NT2/D1 (cell line): ENCODE measurements around the gene RNF144B.

ENCODE experiments used
- YY1 ChIP-seq: IDR thresholded peaks from 2 replicates; pipeline ENCODE4 v1.6.1; 2011; ENCODE audit not compliant: insufficient read length, insufficient read depth
- ZNF274 ChIP-seq: IDR thresholded peaks from 2 replicates; pipeline ENCODE4 v1.6.1; 2011; ENCODE audit warnings: mild to moderate bottlenecking, low read depth, low read length

DNA sequence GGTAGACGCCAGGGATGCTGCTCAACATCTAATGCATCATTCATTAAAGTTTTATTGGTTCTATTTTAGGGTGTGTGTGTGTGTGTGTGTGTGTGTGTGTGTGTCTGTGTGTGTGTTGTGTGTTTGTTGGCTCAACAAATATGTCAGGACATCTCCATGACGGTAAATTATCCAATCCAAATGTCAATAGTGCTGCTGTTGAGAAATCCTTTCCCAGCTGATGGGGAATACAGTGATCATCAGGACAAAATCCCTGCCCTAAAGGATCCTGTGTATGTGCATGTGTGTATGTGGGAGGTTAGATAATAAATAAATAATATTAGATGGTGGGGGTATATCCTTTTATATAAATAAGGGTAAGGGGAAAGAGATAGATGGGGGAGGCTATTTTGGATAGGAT lies 59.6 kb downstream of the RNF144B start:
- no peak for TF ChIP-seq YY1
- no peak for TF ChIP-seq ZNF274
